HepG2 (cell line): Measurements from ENCODE around the gene CHN2. TPM values are rescaled to one million over a fixed set of nuclear protein-coding genes. Genes with fewer than 3 reads are reported as not detected.

Source experiments
- EP300 ChIP-seq, 3 experiments: sonication (generic) in 1 of 3; formaldehyde crosslinking in 1 of 3; IDR thresholded peaks; 2 replicates each; pipeline versions ENCODE4 v1.5.1 to v1.6.1; 2011 to 2020; ENCODE audit warnings: low read depth in 2 of 3, low read length in 2 of 3, borderline replicate concordance in 1 of 3, improper control_type of control experiment in 1 of 3, mild to moderate bottlenecking in 1 of 3, missing genetic modification reagents in 1 of 3, moderate library complexity in 1 of 3
- HDAC1 ChIP-seq: sonication (generic); formaldehyde crosslinking; IDR thresholded peaks from 2 replicates; pipeline ENCODE4 v1.5.1; 2020; ENCODE audit warnings: mild to moderate bottlenecking, missing genetic modification reagents
- HNF4A ChIP-seq: sonication (generic); formaldehyde crosslinking; IDR thresholded peaks from 2 replicates; pipeline ENCODE4 v1.4.0; 2020; ENCODE audit warnings: missing genetic modification reagents
- IKZF1 ChIP-seq: fragments of 450-650 bp; IDR thresholded peaks from 2 replicates; pipeline ENCODE4 v1.7.1; 2016
- JUN ChIP-seq: sonication (generic); formaldehyde crosslinking; IDR thresholded peaks from 2 replicates; pipeline ENCODE4 v1.4.0; 2020; ENCODE audit warnings: mild to moderate bottlenecking, missing genetic modification reagents
- KMT2A ChIP-seq: sonication (generic); formaldehyde crosslinking; IDR thresholded peaks from 2 replicates; pipeline ENCODE4 v1.4.0; 2020; ENCODE audit warnings: missing genetic modification reagents
- MAFK ChIP-seq, 2 experiments: IDR thresholded peaks in 1 of 2; conservative IDR thresholded peaks in 1 of 2; 2 replicates each; pipeline ENCODE4 v1.6.1; 2011; ENCODE audit warnings: improper control_type of control experiment in 2 of 2, low read length in 2 of 2
- MEIS2 ChIP-seq: sonication (generic); formaldehyde crosslinking; IDR thresholded peaks from 2 replicates; pipeline ENCODE4 v1.9.0; 2021; ENCODE audit warnings: mild to moderate bottlenecking, missing genetic modification reagents
- POLR2G ChIP-seq: fragments of 200-400 bp; formaldehyde crosslinking; IDR thresholded peaks from 2 replicates; pipeline ENCODE4 v1.6.1; 2018; ENCODE audit warnings: mild to moderate bottlenecking, low read depth, low read length, moderate library complexity
- SNRNP70 ChIP-seq: fragments of 200-400 bp; formaldehyde crosslinking; IDR thresholded peaks from 2 replicates; pipeline ENCODE4 v1.6.1; 2017; ENCODE audit warnings: mild to moderate bottlenecking, low read depth, low read length, moderate library complexity
- SOX13 ChIP-seq, 3 experiments: fragments of 450-650 bp in 1 of 3; sonication (generic) in 1 of 3; formaldehyde crosslinking in 1 of 3; IDR thresholded peaks in 2 of 3; conservative IDR thresholded peaks in 1 of 3; 2 replicates each; pipeline versions ENCODE4 v1.5.0 to v1.6.1; 2016 to 2020; ENCODE audit warnings: antibody characterized with exemption in 1 of 3, mild to moderate bottlenecking in 1 of 3, missing compliant biosample characterization in 1 of 3, missing genetic modification reagents in 1 of 3, moderate library complexity in 1 of 3
- TCF7 ChIP-seq: sonication (generic); IDR thresholded peaks from 2 replicates; pipeline ENCODE4 v1.6.1; 2016; ENCODE audit warnings: antibody characterized with exemption, low read depth
- ZNF136 ChIP-seq: sonication (generic); formaldehyde crosslinking; IDR thresholded peaks from 2 replicates; pipeline ENCODE4 v1.8.1; 2022; ENCODE audit warnings: low read depth, mild to moderate bottlenecking, moderate library complexity, missing genetic modification reagents
- ZNF160 ChIP-seq: sonication (generic); formaldehyde crosslinking; IDR thresholded peaks from 2 replicates; pipeline ENCODE4 v1.8.0; 2022; ENCODE audit warnings: mild to moderate bottlenecking, inconsistent platforms, missing genetic modification reagents
- ZNF446 ChIP-seq: sonication (generic); formaldehyde crosslinking; IDR thresholded peaks from 2 replicates; pipeline ENCODE4 v1.5.0; 2020; ENCODE audit warnings: mild to moderate bottlenecking, missing genetic modification reagents
- ZNF496 ChIP-seq: sonication (generic); formaldehyde crosslinking; IDR thresholded peaks from 2 replicates; pipeline ENCODE4 v1.8.1; 2023; ENCODE audit warnings: mild to moderate bottlenecking, moderate library complexity, missing genetic modification reagents; ENCODE audit not compliant: insufficient replicate concordance
- ZNF724P ChIP-seq: sonication (generic); formaldehyde crosslinking; IDR thresholded peaks from 2 replicates; pipeline ENCODE4 v1.8.0; 2022; ENCODE audit warnings: missing genetic modification reagents, borderline replicate concordance
- ZNF747 ChIP-seq: sonication (generic); formaldehyde crosslinking; IDR thresholded peaks from 2 replicates; pipeline ENCODE4 v1.8.1; 2023; ENCODE audit warnings: missing genetic modification reagents, mild to moderate bottlenecking, borderline replicate concordance
- polyA plus RNA-seq, 8 experiments: library from polyadenylated mRNA; depleted of rRNA in 3 of 8; stranded (reverse) in 7 of 8; unstranded in 1 of 8; fragments of >200 nt; fragmentation: Illumina TruSeq in 4 of 8; extraction: Trizol in 4 of 8; gene quantifications; 2 replicates each; pipeline versions ENCODE4 v1.2.1 to v1.2.3, GENCODE V29; 2011 to 2016; ENCODE audit warnings: low read depth in 4 of 8, missing spikeins in 1 of 8, mixed read lengths in 1 of 8; ENCODE audit not compliant: insufficient read depth in 1 of 8
- total RNA-seq, 5 experiments: library from RNA; depleted of rRNA; stranded (reverse); fragments of >200 nt; fragmentation: Illumina TruSeq; extraction: Trizol; gene quantifications; 2 replicates each; pipeline ENCODE4 v1.2.3, GENCODE V29; 2016; ENCODE audit warnings: low read depth in 1 of 5
- TF ChIP-seq, protein P1 (sequence below): sonication (generic); formaldehyde crosslinking; IDR thresholded peaks from 2 replicates; pipeline ENCODE4 v1.8.0; 2022; ENCODE audit warnings: mild to moderate bottlenecking, missing genetic modification reagents, moderate library complexity
- TF ChIP-seq, protein P2 (sequence below): sonication (generic); formaldehyde crosslinking; IDR thresholded peaks from 2 replicates; pipeline ENCODE4 v1.8.0; 2022; ENCODE audit warnings: mild to moderate bottlenecking, missing genetic modification reagents, moderate library complexity
- TF ChIP-seq, protein P3 (sequence below): sonication (generic); formaldehyde crosslinking; IDR thresholded peaks from 2 replicates; pipeline ENCODE4 v1.5.1; 2020; ENCODE audit warnings: missing genetic modification reagents, mild to moderate bottlenecking, borderline replicate concordance
- TF ChIP-seq, protein P4 (sequence below): sonication (generic); formaldehyde crosslinking; IDR thresholded peaks from 2 replicates; pipeline ENCODE4 v1.5.1; 2020; ENCODE audit warnings: mild to moderate bottlenecking, moderate library complexity, missing genetic modification reagents
- TF ChIP-seq, protein P5 (sequence below): IDR thresholded peaks from 2 replicates; pipeline ENCODE4 v1.6.1; 2016; ENCODE audit warnings: low read depth, borderline replicate concordance

The CHN2 gene
- total and polyA plus RNA-seq, 2 of the 13 experiments (the other 11 are each of a cell fraction or from before 2014, with no cell fraction given) = 23.5 to 30.5 TPM

DNA sequence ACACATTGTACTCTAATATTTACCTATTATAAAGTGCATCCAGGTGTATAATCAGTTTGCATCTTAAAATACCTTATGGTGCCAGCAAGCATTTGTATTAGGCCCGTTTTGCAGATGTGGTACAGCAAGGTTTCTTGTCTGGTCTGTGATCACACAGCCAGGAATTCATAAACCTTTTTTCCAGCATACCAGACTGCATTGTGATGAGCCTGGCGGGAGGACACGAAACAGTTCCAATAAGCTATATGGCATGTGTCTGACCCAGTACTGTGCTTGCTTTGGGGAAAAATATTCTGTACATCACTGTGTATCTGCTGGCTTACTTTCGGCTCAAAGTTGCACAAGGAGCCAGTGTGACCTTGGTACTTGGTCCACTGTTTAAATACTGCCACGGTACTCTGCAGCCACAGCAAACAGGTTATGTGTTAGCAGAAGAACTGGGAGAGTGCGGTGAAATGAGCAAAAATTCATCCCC lies 36.3 kb downstream of the CHN2 start (continued):
- peak; percentile 58; the same call in 1 of the 2 replicates for TF ChIP-seq SOX13 (IDR thresholded peaks at IDR 0.05)
- TF ChIP-seq SOX13 (CRISPR knock-in tag; conservative IDR thresholded peaks at IDR 0.05 in 1 of 2, IDR thresholded peaks at IDR 0.05 in 1 of 2) = peak in 1 of 2 experiments; percentile 91; a peak in 2 of 4 replicates
- no peak for TF ChIP-seq ZNF724P (CRISPR knock-in tag)
- TF ChIP-seq, protein P1, sequence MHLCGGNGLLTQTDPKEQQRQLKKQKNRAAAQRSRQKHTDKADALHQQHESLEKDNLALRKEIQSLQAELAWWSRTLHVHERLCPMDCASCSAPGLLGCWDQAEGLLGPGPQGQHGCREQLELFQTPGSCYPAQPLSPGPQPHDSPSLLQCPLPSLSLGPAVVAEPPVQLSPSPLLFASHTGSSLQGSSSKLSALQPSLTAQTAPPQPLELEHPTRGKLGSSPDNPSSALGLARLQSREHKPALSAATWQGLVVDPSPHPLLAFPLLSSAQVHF (CRISPR knock-in tag) = no peak
- TF ChIP-seq SNRNP70 = no peak
- TF ChIP-seq, protein P2, sequence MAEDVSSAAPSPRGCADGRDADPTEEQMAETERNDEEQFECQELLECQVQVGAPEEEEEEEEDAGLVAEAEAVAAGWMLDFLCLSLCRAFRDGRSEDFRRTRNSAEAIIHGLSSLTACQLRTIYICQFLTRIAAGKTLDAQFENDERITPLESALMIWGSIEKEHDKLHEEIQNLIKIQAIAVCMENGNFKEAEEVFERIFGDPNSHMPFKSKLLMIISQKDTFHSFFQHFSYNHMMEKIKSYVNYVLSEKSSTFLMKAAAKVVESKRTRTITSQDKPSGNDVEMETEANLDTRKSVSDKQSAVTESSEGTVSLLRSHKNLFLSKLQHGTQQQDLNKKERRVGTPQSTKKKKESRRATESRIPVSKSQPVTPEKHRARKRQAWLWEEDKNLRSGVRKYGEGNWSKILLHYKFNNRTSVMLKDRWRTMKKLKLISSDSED (CRISPR knock-in tag) = no peak
- peak; percentile 50 for TF ChIP-seq TCF7
- TF ChIP-seq, protein P3, sequence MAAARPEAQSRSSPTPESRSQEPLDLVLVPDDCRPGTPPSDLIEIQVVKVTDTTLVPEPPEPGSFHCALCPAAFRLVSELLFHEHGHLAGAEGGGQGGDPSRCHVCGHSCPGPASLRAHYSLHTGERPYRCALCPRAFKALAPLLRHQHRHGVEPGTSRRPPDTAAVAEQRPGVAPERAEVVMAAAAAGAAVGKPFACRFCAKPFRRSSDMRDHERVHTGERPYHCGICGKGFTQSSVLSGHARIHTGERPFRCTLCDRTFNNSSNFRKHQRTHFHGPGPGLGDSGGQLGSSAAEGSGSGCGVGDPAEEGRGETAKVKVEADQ (CRISPR knock-in tag) = 0 out of 2 replicates have a peak, but pooled peaks have one; percentile 51
- TF ChIP-seq, protein P4, sequence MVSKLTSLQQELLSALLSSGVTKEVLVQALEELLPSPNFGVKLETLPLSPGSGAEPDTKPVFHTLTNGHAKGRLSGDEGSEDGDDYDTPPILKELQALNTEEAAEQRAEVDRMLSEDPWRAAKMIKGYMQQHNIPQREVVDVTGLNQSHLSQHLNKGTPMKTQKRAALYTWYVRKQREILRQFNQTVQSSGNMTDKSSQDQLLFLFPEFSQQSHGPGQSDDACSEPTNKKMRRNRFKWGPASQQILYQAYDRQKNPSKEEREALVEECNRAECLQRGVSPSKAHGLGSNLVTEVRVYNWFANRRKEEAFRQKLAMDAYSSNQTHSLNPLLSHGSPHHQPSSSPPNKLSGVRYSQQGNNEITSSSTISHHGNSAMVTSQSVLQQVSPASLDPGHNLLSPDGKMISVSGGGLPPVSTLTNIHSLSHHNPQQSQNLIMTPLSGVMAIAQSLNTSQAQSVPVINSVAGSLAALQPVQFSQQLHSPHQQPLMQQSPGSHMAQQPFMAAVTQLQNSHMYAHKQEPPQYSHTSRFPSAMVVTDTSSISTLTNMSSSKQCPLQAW (CRISPR knock-in tag) = 0 out of 2 replicates have a peak, but pooled peaks have one; percentile 75
- peak; percentile 82 for TF ChIP-seq KMT2A (CRISPR knock-in tag)
- TF ChIP-seq ZNF446 (CRISPR knock-in tag) = no peak
- no peak for TF ChIP-seq ZNF136 (CRISPR knock-in tag)
- 0 out of 2 replicates have a peak, but pooled peaks have one; percentile 17 for TF ChIP-seq JUN
- no peak for TF ChIP-seq ZNF496 (CRISPR knock-in tag)
- TF ChIP-seq ZNF747 (CRISPR knock-in tag) = 0 out of 2 replicates have a peak, but pooled peaks have one; percentile 29
- peak; percentile 80 for TF ChIP-seq MEIS2 (CRISPR knock-in tag)
- peak; percentile 82 for TF ChIP-seq HDAC1 (CRISPR knock-in tag)
- peak; percentile 97 for TF ChIP-seq HNF4A
- TF ChIP-seq EP300 (IDR thresholded peaks at IDR 0.05; ENCODE audit: low read depth in 2 of 2, low read length in 2 of 2) = peak; percentile 47 to 88; a peak in 3 of 4 replicates
- peak; percentile 55; the same call in 1 of the 2 replicates for TF ChIP-seq EP300 (CRISPR knock-in tag; IDR thresholded peaks at IDR 0.05; ENCODE audit: borderline replicate concordance)
- TF ChIP-seq MAFK (conservative IDR thresholded peaks at IDR 0.05 in 1 of 2, IDR thresholded peaks at IDR 0.05 in 1 of 2; ENCODE audit: low read length in 2 of 2) = 0 out of 4 replicates have a peak, but pooled peaks of 1 of the 2 experiments have one; percentile 2
- TF ChIP-seq ZNF160 (CRISPR knock-in tag) = peak; percentile 38; the same call in 1 of the 2 replicates
- TF ChIP-seq, protein P5, sequence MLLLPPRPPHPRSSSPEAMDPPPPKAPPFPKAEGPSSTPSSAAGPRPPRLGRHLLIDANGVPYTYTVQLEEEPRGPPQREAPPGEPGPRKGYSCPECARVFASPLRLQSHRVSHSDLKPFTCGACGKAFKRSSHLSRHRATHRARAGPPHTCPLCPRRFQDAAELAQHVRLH (CRISPR knock-in tag) = 0 out of 2 replicates have a peak, but pooled peaks have one; percentile 34
- TF ChIP-seq POLR2G = no peak
- TF ChIP-seq IKZF1 = no peak
